ENCODE data around the gene TAS1R1.

TAS1R1 gene

DNA sequence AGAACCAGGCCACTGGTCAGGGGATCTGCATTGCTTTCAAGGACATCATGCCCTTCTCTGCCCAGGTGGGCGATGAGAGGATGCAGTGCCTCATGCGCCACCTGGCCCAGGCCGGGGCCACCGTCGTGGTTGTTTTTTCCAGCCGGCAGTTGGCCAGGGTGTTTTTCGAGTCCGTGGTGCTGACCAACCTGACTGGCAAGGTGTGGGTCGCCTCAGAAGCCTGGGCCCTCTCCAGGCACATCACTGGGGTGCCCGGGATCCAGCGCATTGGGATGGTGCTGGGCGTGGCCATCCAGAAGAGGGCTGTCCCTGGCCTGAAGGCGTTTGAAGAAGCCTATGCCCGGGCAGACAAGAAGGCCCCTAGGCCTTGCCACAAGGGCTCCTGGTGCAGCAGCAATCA, 19.7 kb downstream of the TAS1R1 start:
- DNase-seq: no peak

- DNase-seq: no peak
Observed at GRCh38 chr1:6577831-6578525, 22.9 kb downstream of the TAS1R1 start.

DNA sequence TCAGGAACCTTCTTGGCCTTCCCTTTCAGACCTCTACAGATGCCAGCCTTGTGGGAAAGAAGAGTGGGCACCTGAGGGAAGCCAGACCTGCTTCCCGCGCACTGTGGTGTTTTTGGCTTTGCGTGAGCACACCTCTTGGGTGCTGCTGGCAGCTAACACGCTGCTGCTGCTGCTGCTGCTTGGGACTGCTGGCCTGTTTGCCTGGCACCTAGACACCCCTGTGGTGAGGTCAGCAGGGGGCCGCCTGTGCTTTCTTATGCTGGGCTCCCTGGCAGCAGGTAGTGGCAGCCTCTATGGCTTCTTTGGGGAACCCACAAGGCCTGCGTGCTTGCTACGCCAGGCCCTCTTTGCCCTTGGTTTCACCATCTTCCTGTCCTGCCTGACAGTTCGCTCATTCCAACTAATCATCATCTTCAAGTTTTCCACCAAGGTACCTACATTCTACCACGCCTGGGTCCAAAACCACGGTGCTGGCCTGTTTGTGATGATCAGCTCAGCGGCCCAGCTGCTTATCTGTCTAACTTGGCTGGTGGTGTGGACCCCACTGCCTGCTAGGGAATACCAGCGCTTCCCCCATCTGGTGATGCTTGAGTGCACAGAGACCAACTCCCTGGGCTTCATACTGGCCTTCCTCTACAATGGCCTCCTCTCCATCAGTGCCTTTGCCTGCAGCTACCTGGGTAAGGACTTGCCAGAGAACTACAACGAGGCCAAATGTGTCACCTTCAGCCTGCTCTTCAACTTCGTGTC, 23.7 kb downstream of the TAS1R1 start:
- DNase-seq: no peak

- DNase-seq: peak; percentile 99
Observed at GRCh38 chr1:6579374-6580118, 24.4 kb downstream of the TAS1R1 start, which contains the start of gene ZBTB48. ZBTB48 (plus strand) TSS chr1:6579994; CDS start chr1:6580610, 616 bp downstream.

- DNase-seq: peak; percentile 75
Observed at GRCh38 chr1:6580119-6580592, 25.0 kb downstream of the TAS1R1 start.

DNA sequence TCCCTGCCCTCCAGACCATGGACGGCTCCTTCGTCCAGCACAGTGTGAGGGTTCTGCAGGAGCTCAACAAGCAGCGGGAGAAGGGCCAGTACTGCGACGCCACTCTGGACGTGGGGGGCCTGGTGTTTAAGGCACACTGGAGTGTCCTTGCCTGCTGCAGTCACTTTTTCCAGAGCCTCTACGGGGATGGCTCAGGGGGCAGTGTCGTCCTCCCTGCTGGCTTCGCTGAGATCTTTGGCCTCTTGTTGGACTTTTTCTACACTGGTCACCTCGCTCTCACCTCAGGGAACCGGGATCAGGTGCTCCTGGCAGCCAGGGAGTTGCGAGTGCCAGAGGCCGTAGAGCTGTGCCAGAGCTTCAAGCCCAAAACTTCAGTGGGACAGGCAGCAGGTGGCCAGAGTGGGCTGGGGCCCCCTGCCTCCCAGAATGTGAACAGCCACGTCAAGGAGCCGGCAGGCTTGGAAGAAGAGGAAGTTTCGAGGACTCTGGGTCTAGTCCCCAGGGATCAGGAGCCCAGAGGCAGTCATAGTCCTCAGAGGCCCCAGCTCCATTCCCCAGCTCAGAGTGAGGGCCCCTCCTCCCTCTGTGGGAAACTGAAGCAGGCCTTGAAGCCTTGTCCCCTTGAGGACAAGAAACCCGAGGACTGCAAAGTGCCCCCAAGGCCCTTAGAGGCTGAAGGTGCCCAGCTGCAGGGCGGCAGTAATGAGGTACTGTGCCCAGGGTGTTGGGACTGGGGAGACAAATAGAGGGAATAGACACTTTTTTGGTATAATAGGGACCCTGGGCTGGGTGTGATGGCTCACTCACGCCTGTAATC, 25.7 kb downstream of the TAS1R1 start:
- DNase-seq: peak; percentile 39

- peak; percentile 88 for DNase-seq
Observed at GRCh38 chr1:6581561-6582305, 26.6 kb downstream of the TAS1R1 start.

DNA sequence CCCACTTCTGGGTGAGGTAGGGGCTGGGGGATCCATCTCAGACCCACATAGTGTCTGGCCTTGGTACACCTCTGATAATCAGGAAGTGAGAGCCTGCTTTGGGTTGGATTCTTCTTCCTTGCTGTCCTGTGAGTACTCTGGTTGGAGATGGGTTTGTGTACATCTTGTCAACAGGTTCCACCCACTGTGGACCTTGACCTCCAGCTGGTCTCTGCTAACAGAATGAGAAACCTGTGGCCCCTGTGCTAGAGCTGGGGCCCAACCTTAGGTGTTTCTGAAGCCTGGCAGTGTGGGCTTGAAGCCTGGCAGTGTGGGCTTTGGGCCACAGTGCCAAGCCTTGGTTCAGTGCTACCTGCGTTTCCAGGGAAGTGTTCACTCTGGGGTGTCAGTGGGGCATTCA, 27.3 kb downstream of the TAS1R1 start:
- DNase-seq: no peak

DNA sequence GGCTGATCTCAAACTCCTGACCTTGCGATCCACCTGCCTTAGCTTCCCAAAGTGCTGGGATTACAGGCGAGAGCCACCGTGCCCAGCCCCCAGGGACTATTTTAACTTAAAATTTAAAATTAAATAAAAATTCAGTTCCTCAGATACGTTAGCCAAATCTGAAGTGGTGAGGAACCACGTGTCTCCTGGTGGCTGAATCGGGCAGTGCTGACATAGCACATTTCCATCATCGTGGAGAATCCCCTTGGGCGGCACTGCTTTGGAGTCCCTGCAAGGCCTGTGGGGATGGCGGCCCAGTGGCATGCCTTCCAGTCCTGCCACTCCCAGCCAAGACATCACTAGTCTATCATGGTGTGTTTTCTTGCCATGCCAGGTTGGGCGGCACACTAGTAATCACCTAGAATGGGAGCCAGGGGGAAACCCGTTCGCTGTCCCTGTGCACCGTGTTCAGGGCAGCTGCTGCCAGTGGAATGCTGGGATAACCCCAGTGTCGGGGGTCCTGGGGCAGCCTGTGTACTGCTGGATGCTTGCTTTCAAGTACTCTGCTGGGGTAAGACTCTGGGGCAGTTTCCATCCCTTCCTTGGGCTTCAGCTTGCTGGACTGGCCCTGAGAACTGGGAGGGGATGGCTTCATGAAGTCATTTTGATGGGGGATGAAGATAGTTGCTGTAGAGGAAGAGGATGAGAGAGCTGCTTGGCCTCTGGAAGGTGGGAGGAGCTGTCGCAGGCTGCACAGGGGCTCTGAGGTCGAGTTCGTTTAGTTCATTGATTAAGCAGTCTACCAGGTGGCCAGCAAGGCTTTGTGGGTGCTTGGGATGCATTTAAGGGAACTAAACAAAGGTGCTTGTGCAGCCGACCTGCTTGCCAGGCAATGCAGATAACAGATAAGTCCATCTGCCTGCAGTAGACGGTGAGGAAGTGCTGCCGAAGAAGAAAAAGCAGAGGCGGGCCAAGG, 29.3 kb downstream of the TAS1R1 start:
- peak; percentile 17 for DNase-seq

DNA sequence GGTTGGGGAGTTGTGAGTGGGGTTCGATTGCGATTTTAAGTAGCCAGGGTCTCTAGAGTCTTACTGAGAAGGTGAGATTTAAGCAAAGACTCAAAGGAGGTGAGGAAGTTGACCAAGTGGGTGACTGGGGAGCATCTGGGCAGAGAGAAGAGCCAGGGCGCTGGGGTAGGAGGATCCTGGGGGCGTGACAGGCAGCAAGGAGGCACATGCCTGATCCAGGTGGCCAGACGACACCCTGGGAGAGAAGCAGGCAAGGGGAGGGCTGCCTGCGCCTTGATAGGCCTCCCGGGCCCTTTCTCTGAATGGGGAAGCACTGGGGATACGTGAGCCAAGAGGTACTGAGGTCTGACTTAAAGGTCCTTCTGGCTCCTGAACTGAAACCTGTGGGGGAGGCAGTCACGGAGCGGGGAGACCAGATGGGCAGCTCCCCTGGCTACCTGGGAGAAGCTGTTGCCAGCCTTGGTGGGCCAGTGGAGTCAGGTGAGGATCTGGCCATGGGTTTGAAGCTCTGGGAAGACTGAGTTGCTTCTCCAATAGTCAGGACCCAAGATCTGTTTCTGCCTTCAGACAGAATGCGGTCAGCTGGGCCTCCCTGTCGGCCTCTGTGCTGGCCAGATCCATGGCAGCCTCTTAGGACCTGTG, 30.1 kb downstream of the TAS1R1 start:
- DNase-seq: no peak

GRCh38 chr1:6585841-6586240, 30.7 kb downstream of the TAS1R1 start:
- no peak for DNase-seq

GRCh38 chr1:6586404-6586816, 31.3 kb downstream of the TAS1R1 start:
- DNase-seq: no peak

GRCh38 chr1:6587261-6588005, 32.3 kb downstream of the TAS1R1 start:
- no peak for DNase-seq

GRCh38 chr1:6588128-6588892, 33.2 kb downstream of the TAS1R1 start:
- DNase-seq: no peak

GRCh38 chr1:6588893-6589520, 33.9 kb downstream of the TAS1R1 start:
- DNase-seq: peak; percentile 77

GRCh38 chr1:6590046-6590445, 34.9 kb downstream of the TAS1R1 start:
- no peak for DNase-seq

GRCh38 chr1:6591222-6591621, 36.1 kb downstream of the TAS1R1 start:
- DNase-seq: peak; percentile 48

DNA sequence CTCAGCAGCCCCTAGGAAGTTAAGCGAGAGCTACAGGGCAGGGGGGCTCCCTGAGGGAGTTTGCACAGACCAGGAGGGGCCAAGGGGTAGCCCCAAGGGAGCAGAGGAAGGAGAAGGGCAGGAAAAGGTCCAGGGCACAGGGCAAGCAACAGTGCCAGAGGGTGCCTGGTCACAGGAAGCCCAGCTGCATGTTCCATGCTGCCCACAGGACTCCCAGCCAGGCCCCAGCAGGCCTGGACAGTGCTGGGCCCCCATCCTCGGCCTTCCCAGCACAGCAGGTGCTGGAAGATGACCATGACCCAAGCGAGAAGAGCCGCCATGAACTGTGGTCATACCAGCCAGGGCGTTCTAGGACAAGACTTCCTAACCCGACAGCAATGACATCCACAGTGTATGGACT, 36.5 kb downstream of the TAS1R1 start:
- no peak for DNase-seq

All from suppressor macrophage treated with lipopolysaccharide for 4 hours (primary cell).